DMS153 treated with DMSO at 0.1 percent for 48 hours (cell line): ENCODE data around the gene PYHIN1.

ENCODE experiments used
- DNase-seq: peaks from one replicate; lab custom pipeline; 2025; ENCODE audit not compliant: unreplicated experiment; lab: John Stamatoyannopoulos, UW

The PYHIN1 gene

GRCh38 chr1:158931055-158931737 lies at the start of gene PYHIN1:
Gene PYHIN1 (plus strand): TSS chr1:158931552. CDS start chr1:158936911, 5,359 bp downstream.
- DNase-seq, result no peak

GRCh38 chr1:158893654-158894053 lies 37.7 kb upstream of the PYHIN1 start:
- no peak for DNase-seq

- DNase-seq, result no peak
Measured at GRCh38 chr1:158898722-158899121, 32.6 kb upstream of the PYHIN1 start.

GRCh38 chr1:158901623-158902022 lies 29.7 kb upstream of the PYHIN1 start:
- no peak for DNase-seq

GRCh38 chr1:158916085-158916484 lies 15.3 kb upstream of the PYHIN1 start:
- DNase-seq, result no peak

GRCh38 chr1:158924677-158925076 lies 6.7 kb upstream of the PYHIN1 start:
- no peak for DNase-seq

GRCh38 chr1:158930504-158930903 lies 848 bp upstream of the PYHIN1 start:
- no peak for DNase-seq

GRCh38 chr1:158932171-158932570 lies 819 bp downstream of the PYHIN1 start:
- no peak for DNase-seq

GRCh38 chr1:158933621-158934020 lies 2.3 kb downstream of the PYHIN1 start:
- DNase-seq, result no peak

GRCh38 chr1:158939180-158939579 lies 7.8 kb downstream of the PYHIN1 start:
- no peak for DNase-seq

- DNase-seq, result no peak
Measured at GRCh38 chr1:158941317-158941716, 10.0 kb downstream of the PYHIN1 start.

GRCh38 chr1:158942490-158942889 lies 11.1 kb downstream of the PYHIN1 start:
- no peak for DNase-seq

- no peak for DNase-seq
Measured at GRCh38 chr1:158943059-158943458, 11.7 kb downstream of the PYHIN1 start.

- DNase-seq, result no peak
Measured at GRCh38 chr1:158945061-158945460, 13.7 kb downstream of the PYHIN1 start.

GRCh38 chr1:158946785-158947184 lies 15.4 kb downstream of the PYHIN1 start:
- DNase-seq, result no peak

- DNase-seq, result peak; percentile 86
Measured at GRCh38 chr1:158951956-158952355, 20.6 kb downstream of the PYHIN1 start.

GRCh38 chr1:158952416-158952815 lies 21.1 kb downstream of the PYHIN1 start:
- peak; percentile 58 for DNase-seq

GRCh38 chr1:158961178-158961577 lies 29.8 kb downstream of the PYHIN1 start:
- no peak for DNase-seq

GRCh38 chr1:158962983-158963382 lies 31.6 kb downstream of the PYHIN1 start:
- no peak for DNase-seq

GRCh38 chr1:158969166-158969565 lies 37.8 kb downstream of the PYHIN1 start:
- DNase-seq, result no peak

- no peak for DNase-seq
Measured at GRCh38 chr1:158969855-158970254, 38.5 kb downstream of the PYHIN1 start.

- DNase-seq, result peak; percentile 16
Measured at GRCh38 chr1:158972841-158973240, 41.5 kb downstream of the PYHIN1 start.

- DNase-seq, result no peak
Measured at GRCh38 chr1:158976219-158976618, 44.9 kb downstream of the PYHIN1 start.
